ENCODE results near the gene OR4F17.
"Not testable (repeated sequence)": the region's sequence is repeated elsewhere in the genome, so short reads cannot be mapped to it uniquely, and the experiment has no call there.

OR4F17 gene

GRCh38 chr19:106804-107203 lies at the start of gene OR4F17:
TSS of gene OR4F17 (plus strand) at chr19:107104. CDS start at chr19:110679, 3,575 bp downstream.
- not testable (repeated sequence) for DNase-seq (ENCODE audit: low read depth, low spot score)

GRCh38 chr19:70793-71192 lies 36.1 kb upstream of the OR4F17 start:
- peak; percentile 8 for DNase-seq (ENCODE audit: low read depth, low spot score)

- DNase-seq (ENCODE audit: low read depth, low spot score) = not testable (repeated sequence)
These were observed 24.0 kb upstream of the OR4F17 start for GRCh38 chr19:82864-83263.

- not testable (repeated sequence) for DNase-seq (ENCODE audit: low read depth, low spot score)
These were observed 23.3 kb upstream of the OR4F17 start for GRCh38 chr19:83626-84025.

GRCh38 chr19:90678-91077 lies 16.2 kb upstream of the OR4F17 start:
- DNase-seq (ENCODE audit: low read depth, low spot score) = not testable (repeated sequence)

- DNase-seq (ENCODE audit: low read depth, low spot score) = not testable (repeated sequence)
These were observed 12.1 kb upstream of the OR4F17 start for GRCh38 chr19:94794-95193.

- DNase-seq (ENCODE audit: low read depth, low spot score) = not testable (repeated sequence)
These were observed 9.3 kb upstream of the OR4F17 start for GRCh38 chr19:97647-98046.

GRCh38 chr19:120443-121140 lies 13.7 kb downstream of the OR4F17 start:
- DNase-seq (ENCODE audit: low read depth, low spot score) = not testable (repeated sequence)

Data from activated CD4-positive, CD25-positive, alpha-beta regulatory T cell treated with anti-CD3 and anti-CD28 coated beads, Interleukin-2, amount 50 U/mL, for 16 hours (primary cell).